Bronchial epithelial cell (primary cell): ENCODE measurements around the gene SKAP2. TPM values are rescaled to one million over a fixed set of nuclear protein-coding genes. Genes with fewer than 3 reads are reported as not detected.
A peak's percentile ranks its signal among the peaks of the same experiment; 100 is the strongest.

Experiments
- DNase-seq: peaks from one replicate; pipeline ENCODE4 v3.0.0-alpha.2; 2010; ENCODE audit warnings: low read depth
- FAIRE-seq: peaks from 2 replicates; lab custom pipeline; 2011; peaks lifted over from hg19 to GRCh38; lab: Jason Lieb, UNC
- H3K27me3 ChIP-seq: 2 replicates; pipeline ENCODE4 v1.5.1; 2011; ENCODE audit warnings: low read length; ENCODE audit not compliant: control insufficient read depth, insufficient read depth
- H3K36me3 ChIP-seq: 2 replicates; pipeline ENCODE4 v1.5.1; 2011; ENCODE audit warnings: low read length; ENCODE audit not compliant: control insufficient read depth, insufficient read depth
- H3K4me3 ChIP-seq: 2 replicates; pipeline ENCODE4 v1.5.1; 2011; ENCODE audit warnings: mild to moderate bottlenecking, low read depth, low read length, control low read depth
- total RNA-seq: library from RNA; depleted of rRNA; stranded (reverse); fragments of >200 nt; gene quantifications from 2 replicates; pipeline ENCODE4 v1.2.1, GENCODE V29; 2014
- TF ChIP-seq, protein P1 (sequence below): IDR thresholded peaks from 2 replicates; pipeline ENCODE4 v1.5.1; 2011; ENCODE audit warnings: mild to moderate bottlenecking, moderate library complexity, low read length, control low read depth, inconsistent platforms; ENCODE audit not compliant: insufficient read depth, severe bottlenecking

SKAP2 gene
- total RNA-seq, 1 donor from 2014 or later: 2.1 TPM

GRCh38 chr7:26784118-26784517, 80.3 kb downstream of the SKAP2 start:
- Histone ChIP-seq H3K4me3 (no peak overlapping the region), H3K27me3 (no peaks in the 10 kb centered on the region), H3K36me3 (no peaks in the 10 kb centered on the region)
- FAIRE-seq (no peak), DNase-seq (no peak)
- TF ChIP-seq, protein P1, sequence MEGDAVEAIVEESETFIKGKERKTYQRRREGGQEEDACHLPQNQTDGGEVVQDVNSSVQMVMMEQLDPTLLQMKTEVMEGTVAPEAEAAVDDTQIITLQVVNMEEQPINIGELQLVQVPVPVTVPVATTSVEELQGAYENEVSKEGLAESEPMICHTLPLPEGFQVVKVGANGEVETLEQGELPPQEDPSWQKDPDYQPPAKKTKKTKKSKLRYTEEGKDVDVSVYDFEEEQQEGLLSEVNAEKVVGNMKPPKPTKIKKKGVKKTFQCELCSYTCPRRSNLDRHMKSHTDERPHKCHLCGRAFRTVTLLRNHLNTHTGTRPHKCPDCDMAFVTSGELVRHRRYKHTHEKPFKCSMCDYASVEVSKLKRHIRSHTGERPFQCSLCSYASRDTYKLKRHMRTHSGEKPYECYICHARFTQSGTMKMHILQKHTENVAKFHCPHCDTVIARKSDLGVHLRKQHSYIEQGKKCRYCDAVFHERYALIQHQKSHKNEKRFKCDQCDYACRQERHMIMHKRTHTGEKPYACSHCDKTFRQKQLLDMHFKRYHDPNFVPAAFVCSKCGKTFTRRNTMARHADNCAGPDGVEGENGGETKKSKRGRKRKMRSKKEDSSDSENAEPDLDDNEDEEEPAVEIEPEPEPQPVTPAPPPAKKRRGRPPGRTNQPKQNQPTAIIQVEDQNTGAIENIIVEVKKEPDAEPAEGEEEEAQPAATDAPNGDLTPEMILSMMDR: no peak

DNA sequence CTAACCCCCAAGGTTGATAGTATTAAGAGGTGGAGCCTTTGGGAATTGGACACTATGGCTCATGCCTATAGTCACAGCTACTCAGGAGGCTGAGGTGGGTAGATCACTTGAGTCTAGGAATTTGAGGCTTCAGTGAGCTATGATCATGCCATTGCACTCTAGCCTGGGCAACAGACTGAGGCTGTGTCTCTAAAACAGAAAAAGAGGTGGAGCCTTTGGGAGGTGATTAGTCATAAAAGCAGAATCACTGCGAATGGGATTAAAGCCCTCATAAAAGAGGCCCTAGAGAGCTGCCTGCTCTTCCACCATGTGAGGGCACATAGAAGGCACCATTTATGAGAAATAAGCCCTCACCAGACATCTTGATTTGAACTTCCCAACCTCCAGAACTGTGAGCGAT, 81.9 kb downstream of the SKAP2 start:
- DNase-seq: peak; percentile 19
- Histone ChIP-seq H3K36me3 (no peaks in the 10 kb centered on the region), H3K4me3 (no peak overlapping the region), H3K27me3 (no peaks in the 10 kb centered on the region)
- TF ChIP-seq, protein P1: no peak
- FAIRE-seq: no peak

- FAIRE-seq (no peak), DNase-seq (no peak)
- Histone ChIP-seq H3K4me3 (no peak overlapping the region), H3K36me3 (no peaks in the 10 kb centered on the region), H3K27me3 (no peaks in the 10 kb centered on the region)
- TF ChIP-seq, protein P1: no peak
These were observed 84.3 kb downstream of the SKAP2 start for GRCh38 chr7:26779978-26780595.

GRCh38 chr7:26777385-26777784, 87.0 kb downstream of the SKAP2 start:
- no peaks in the 10 kb centered on the region for H3K27me3 ChIP-seq
- H3K4me3 ChIP-seq: no peak overlapping the region
- no peaks in the 10 kb centered on the region for H3K36me3 ChIP-seq
- DNase-seq (no peak), FAIRE-seq (no peak)
- TF ChIP-seq, protein P1: no peak

DNA sequence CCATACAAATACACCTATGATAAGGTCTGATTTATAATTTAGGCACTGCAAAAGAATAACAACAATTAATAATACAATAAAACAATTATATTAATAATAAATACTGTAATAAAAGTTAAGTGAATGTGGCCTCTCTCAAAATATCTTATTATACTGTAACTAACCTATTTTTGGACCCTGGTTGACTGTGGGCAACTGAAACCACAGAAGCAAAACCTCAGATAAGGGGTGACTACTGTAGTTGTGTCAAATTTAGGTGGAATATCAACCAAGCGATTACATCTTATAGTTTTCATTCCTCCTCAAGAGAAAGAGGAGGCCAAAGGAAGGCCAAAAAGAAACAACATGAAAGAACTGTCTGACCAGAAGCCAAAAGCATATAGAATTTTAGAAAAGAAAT, 103.9 kb downstream of the SKAP2 start:
- TF ChIP-seq, protein P1: no peak

GRCh38 chr7:26759108-26759507, 105.3 kb downstream of the SKAP2 start:
- H3K27me3 ChIP-seq: no peaks in the 10 kb centered on the region
- DNase-seq (no peak), FAIRE-seq (no peak)
- no peaks in the 10 kb centered on the region for H3K36me3 ChIP-seq
- TF ChIP-seq, protein P1: no peak
- no peak overlapping the region for H3K4me3 ChIP-seq

More for the DNA sequence above, 103.9 kb downstream of the SKAP2 start:
- Histone ChIP-seq H3K4me3 (no peak overlapping the region), H3K27me3 (no peaks in the 10 kb centered on the region), H3K36me3 (no peaks in the 10 kb centered on the region)
- no peak for DNase-seq
- no peak for FAIRE-seq
